MM.1S (cell line): ENCODE measurements around the gene NR1H2.

Experiments used
- DNase-seq: peaks from one replicate; pipeline ENCODE4 v3.0.0-alpha.2; 2015
- H2AFZ ChIP-seq: fragments of 300-600 bp; sonication (generic); 2 replicates; pipeline ENCODE4 v1.6.0; 2016; ENCODE audit warnings: antibody characterized with exemption, low read length
- H3F3A ChIP-seq: fragments of 300-600 bp; sonication (generic); 2 replicates; pipeline ENCODE4 v1.6.1; 2016; ENCODE audit warnings: mild to moderate bottlenecking, antibody characterized with exemption, low read length, moderate library complexity, mixed read lengths; ENCODE audit not compliant: insufficient read depth
- H3K27ac ChIP-seq: fragments of 300-600 bp; sonication (generic); 2 replicates; pipeline ENCODE4 v1.5.1; 2016; ENCODE audit warnings: mild to moderate bottlenecking, low read length
- H3K27me3 ChIP-seq: fragments of 300-600 bp; sonication (generic); replicated peaks from 2 replicates; pipeline ENCODE4 v1.6.0; 2016; ENCODE audit warnings: low read length; ENCODE audit not compliant: insufficient read depth
- H3K36me3 ChIP-seq: fragments of 300-600 bp; sonication (generic); replicated peaks from 2 replicates; pipeline ENCODE4 v1.6.1; 2016; ENCODE audit warnings: mild to moderate bottlenecking, low read length, mixed read lengths; ENCODE audit not compliant: insufficient read depth
- H3K4me1 ChIP-seq: fragments of 300-600 bp; sonication (generic); 2 replicates; pipeline ENCODE4 v1.6.1; 2016; ENCODE audit warnings: low read length, mixed read lengths
- H3K4me2 ChIP-seq: fragments of 300-600 bp; sonication (generic); 2 replicates; pipeline ENCODE4 v1.6.0; 2016; ENCODE audit warnings: low read depth, low read length
- H3K4me3 ChIP-seq: fragments of 300-600 bp; sonication (generic); 2 replicates; pipeline ENCODE4 v1.5.1; 2016; ENCODE audit warnings: low read length, mixed read lengths
- H3K79me2 ChIP-seq: fragments of 300-600 bp; sonication (generic); 2 replicates; pipeline ENCODE4 v1.6.1; 2016; ENCODE audit warnings: mixed run types, low read length, mixed read lengths
- H3K9ac ChIP-seq: fragments of 300-600 bp; sonication (generic); 2 replicates; pipeline ENCODE4 v1.6.1; 2016; ENCODE audit warnings: low read length, mixed read lengths
- H3K9me2 ChIP-seq: fragments of 300-600 bp; sonication (generic); replicated peaks from 2 replicates; pipeline ENCODE4 v1.6.1; 2016; ENCODE audit warnings: mild to moderate bottlenecking, low read length, mixed read lengths; ENCODE audit not compliant: insufficient read depth
- H3K9me3 ChIP-seq: fragments of 300-600 bp; sonication (generic); replicated peaks from 2 replicates; pipeline ENCODE4 v1.6.1; 2016; ENCODE audit warnings: mild to moderate bottlenecking, low read length, mixed read lengths; ENCODE audit not compliant: insufficient read depth
- H4K20me1 ChIP-seq: fragments of 300-600 bp; sonication (generic); 2 replicates; pipeline ENCODE4 v1.6.1; 2016; ENCODE audit warnings: mild to moderate bottlenecking, low read length, moderate library complexity, mixed read lengths; ENCODE audit not compliant: insufficient read depth
- EZH2 ChIP-seq: fragments of 300-600 bp; sonication (generic); optimal IDR thresholded peaks from 2 replicates; pipeline ENCODE3; 2017; ENCODE audit warnings: low read depth, mild to moderate bottlenecking, antibody characterized with exemption, low read length, mixed read lengths
- EZH2phosphoT487 ChIP-seq: fragments of 300-600 bp; sonication (generic); IDR thresholded peaks from 2 replicates; pipeline ENCODE4 v1.6.1; 2018; ENCODE audit warnings: antibody characterized with exemption, low read length
- TF ChIP-seq, protein P1 (sequence below): fragments of 300-600 bp; sonication (generic); IDR thresholded peaks from 2 replicates; pipeline ENCODE4 v1.5.1; 2016; ENCODE audit warnings: antibody characterized with exemption, low read length, mixed read lengths

NR1H2 gene

DNA sequence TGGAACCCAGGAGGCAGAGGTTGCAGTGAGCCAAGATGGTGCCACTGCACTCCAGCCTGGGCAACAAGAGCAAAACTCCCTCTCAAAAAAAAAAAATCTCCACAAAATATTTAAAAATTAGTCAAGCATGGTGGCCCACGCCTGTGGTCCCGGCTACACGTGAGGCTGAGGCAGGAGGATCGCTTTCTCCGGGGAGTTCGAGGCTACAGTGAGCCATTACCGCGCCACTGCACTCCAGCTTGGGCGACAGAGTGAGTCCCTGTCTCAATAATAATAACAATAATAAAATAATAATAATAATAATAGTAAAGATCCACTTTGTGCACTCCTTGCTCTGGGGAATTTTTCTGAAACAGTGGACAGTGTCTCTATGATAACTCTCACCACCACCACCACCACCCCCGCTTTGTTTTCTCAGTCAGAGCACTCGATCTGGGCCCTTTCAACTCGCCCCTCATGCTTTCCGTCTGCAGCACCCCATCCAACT, 19.5 kb upstream of the NR1H2 start:
- H3F3A ChIP-seq: no peaks in the 10 kb centered on the region
- no peaks in the 10 kb centered on the region for H3K9me2 ChIP-seq
- no peaks in the 10 kb centered on the region for H3K36me3 ChIP-seq
- no peak overlapping the region for H3K4me3 ChIP-seq
- TF ChIP-seq EZH2 (no peak), EZH2phosphoT487 (no peak)
- TF ChIP-seq, protein P1, sequence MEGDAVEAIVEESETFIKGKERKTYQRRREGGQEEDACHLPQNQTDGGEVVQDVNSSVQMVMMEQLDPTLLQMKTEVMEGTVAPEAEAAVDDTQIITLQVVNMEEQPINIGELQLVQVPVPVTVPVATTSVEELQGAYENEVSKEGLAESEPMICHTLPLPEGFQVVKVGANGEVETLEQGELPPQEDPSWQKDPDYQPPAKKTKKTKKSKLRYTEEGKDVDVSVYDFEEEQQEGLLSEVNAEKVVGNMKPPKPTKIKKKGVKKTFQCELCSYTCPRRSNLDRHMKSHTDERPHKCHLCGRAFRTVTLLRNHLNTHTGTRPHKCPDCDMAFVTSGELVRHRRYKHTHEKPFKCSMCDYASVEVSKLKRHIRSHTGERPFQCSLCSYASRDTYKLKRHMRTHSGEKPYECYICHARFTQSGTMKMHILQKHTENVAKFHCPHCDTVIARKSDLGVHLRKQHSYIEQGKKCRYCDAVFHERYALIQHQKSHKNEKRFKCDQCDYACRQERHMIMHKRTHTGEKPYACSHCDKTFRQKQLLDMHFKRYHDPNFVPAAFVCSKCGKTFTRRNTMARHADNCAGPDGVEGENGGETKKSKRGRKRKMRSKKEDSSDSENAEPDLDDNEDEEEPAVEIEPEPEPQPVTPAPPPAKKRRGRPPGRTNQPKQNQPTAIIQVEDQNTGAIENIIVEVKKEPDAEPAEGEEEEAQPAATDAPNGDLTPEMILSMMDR: no peak
- peak; percentile 4 for DNase-seq
- no peaks in the 10 kb centered on the region for H4K20me1 ChIP-seq
- no peak overlapping the region for H2AFZ ChIP-seq
- no peaks in the 10 kb centered on the region for H3K79me2 ChIP-seq
- no peaks in the 10 kb centered on the region for H3K9me3 ChIP-seq
- H3K4me2 ChIP-seq: peak overlapping the region; percentile 58; the same call in 1 of the 2 replicates
- H3K27me3 ChIP-seq: peaks cover 88% of the 10 kb centered on the region
- no peak overlapping the region for H3K9ac ChIP-seq
- H3K4me1 ChIP-seq: no peaks in the 10 kb centered on the region
- H3K27ac ChIP-seq: no peak overlapping the region

DNA sequence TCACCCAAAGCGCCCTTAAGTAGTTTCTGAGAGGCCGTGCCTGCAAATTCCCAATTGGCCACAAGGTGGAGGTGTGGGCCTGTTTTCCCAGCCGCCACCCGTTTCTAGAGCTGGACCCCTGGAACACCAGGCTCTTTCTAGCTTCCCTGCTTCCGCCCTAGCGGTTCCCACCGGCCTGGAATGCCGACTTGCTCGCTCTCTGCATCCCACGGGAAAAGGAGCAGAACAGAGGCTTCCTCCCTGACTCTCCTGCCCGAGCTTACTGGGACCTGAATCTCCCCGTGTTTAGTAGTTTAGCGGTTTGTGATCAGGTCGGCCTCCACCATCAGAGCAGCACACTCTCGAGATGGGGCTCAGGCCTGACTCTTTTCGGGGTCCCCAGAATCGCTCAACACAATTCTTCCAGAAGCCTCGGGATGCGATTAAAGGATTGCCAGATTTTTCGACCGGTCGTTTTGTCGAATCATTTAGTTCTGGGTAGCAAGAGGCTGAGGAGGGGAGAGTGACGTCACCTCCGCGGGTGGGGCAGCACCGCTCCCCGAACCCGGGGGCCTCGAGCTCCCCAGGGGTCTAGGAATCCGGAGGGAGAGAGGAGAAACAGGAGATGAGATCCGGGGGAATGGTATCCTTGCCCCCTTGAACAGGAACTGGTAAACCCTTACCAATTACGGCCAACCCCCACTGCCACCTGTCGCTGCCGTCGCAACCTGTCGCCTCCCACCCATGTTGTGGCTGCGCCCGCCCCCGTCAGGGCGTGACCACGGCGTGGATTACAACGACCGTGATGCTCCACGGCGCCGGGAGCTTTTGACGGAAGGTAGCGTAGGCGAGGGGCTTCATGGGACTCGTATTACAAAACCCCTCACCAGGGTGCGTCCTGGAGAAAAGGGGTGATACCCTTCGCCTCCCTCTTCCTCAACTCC, 18.8 kb upstream of the NR1H2 start:
- Histone ChIP-seq H3K27me3 (peaks cover 88% of the 10 kb centered on the region), H3K9ac (no peak overlapping the region), H2AFZ (peak overlapping the region; percentile 49; the same call in 1 of the 2 replicates), H3K27ac (no peak overlapping the region), H3K36me3 (no peaks in the 10 kb centered on the region), H3K79me2 (no peaks in the 10 kb centered on the region), H3K4me2 (peak overlapping the region; percentile 58; the same call in 1 of the 2 replicates), H3K4me1 (no peaks in the 10 kb centered on the region), H3F3A (no peaks in the 10 kb centered on the region), H3K4me3 (peak overlapping the region; percentile 29; the same call in 1 of the 2 replicates), H3K9me3 (no peaks in the 10 kb centered on the region), H4K20me1 (no peaks in the 10 kb centered on the region), H3K9me2 (no peaks in the 10 kb centered on the region)
- DNase-seq: peak; percentile 38
- TF ChIP-seq EZH2phosphoT487: no peak
- TF ChIP-seq, protein P1: peak; percentile 75
- TF ChIP-seq EZH2: no peak

DNA sequence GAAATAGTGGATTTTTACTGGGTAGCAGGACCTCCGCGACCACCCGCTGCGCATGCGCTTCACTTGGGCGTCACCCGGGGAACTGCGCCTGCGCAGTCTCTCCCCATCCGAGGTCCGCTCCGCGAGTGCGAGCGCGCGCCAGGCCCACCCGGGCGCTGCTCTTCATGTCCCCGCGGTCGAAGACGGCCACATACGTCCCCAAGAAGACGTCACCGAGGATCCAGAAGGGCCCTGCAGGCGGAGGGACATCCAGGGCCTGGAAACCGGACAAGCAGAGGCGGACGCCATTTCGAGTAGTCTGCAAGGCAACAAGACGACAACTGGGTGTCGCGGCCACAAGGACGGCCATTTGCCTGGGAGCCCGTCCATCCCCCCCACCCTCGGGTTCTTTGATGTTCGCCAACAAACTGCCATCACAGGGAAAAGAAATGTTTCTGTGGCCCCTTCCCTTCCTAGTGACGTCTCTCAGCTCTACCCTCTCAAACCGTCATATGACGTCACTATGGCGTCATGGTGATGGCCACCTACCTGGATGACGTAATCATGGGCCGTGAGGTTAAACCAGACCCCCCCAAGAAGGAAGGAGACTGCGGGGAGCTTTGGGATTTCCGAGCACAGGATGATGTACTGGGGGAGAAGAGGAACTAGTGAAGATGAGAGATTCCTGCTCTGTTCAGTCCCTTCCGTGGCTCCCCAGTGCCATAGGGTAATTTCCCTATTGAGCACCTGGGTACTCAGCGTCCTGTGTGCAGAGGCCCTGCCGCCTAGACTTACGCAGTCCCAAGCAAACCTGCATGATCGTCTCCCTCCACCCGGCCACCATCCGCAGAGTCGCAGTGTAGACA, 17.6 kb upstream of the NR1H2 start:
- no peak overlapping the region for H3K4me2 ChIP-seq
- no peaks in the 10 kb centered on the region for H3K9me3 ChIP-seq
- H2AFZ ChIP-seq: no peak overlapping the region
- H3K27ac ChIP-seq: no peak overlapping the region
- no peaks in the 10 kb centered on the region for H3K4me1 ChIP-seq
- no peak overlapping the region for H3K4me3 ChIP-seq
- no peak for TF ChIP-seq EZH2
- TF ChIP-seq, protein P1: no peak
- TF ChIP-seq EZH2phosphoT487: no peak
- no peak overlapping the region for H3K9ac ChIP-seq
- H3K27me3 ChIP-seq: peaks cover 89% of the 10 kb centered on the region
- H3F3A ChIP-seq: no peaks in the 10 kb centered on the region
- no peaks in the 10 kb centered on the region for H3K79me2 ChIP-seq
- H3K9me2 ChIP-seq: no peaks in the 10 kb centered on the region
- H3K36me3 ChIP-seq: no peaks in the 10 kb centered on the region
- no peaks in the 10 kb centered on the region for H4K20me1 ChIP-seq
- no peak for DNase-seq
